Heart right ventricle (tissue), 16 donors: ENCODE data around the gene ZFHX3. TPM values are rescaled to one million over a fixed set of nuclear protein-coding genes. Genes with fewer than 3 reads are reported as not detected.

Source experiments
- ATAC-seq, 8 donors: fragments of 200-7000 bp; cut with Tn5 transposase; one replicate each; pipeline ENCODE4 v1.9.1; 2020; ENCODE audit warnings: mild to moderate bottlenecking in 8 of 8, moderate library complexity in 8 of 8, moderate number of reproducible peaks in 1 of 8
- DNase-seq, 2 donors: peaks; one replicate each; pipeline ENCODE4 v3.0.0-alpha.2; 2020
- H3K27ac ChIP-seq, 10 donors: fragments of 200-600 bp; sonication (generic) in 2 of 10; one replicate each; pipeline versions ENCODE4 v1.5.0 to v1.8.0; 2020 to 2022; ENCODE audit warnings: mild to moderate bottlenecking in 3 of 10
- H3K27me3 ChIP-seq, 7 donors: fragments of 200-600 bp; one replicate each; pipeline ENCODE4 v1.8.0; 2021 to 2022; ENCODE audit warnings: mild to moderate bottlenecking in 2 of 7
- H3K36me3 ChIP-seq, 9 donors: fragments of 200-600 bp; sonication (generic) in 1 of 9; one replicate each; pipeline versions ENCODE4 v1.5.0 to v1.8.0; 2020 to 2022; ENCODE audit warnings: mild to moderate bottlenecking in 2 of 9
- H3K4me1 ChIP-seq, 9 donors: fragments of 200-600 bp; sonication (generic) in 1 of 9; one replicate each; pipeline versions ENCODE4 v1.5.0 to v1.8.0; 2020 to 2022; ENCODE audit warnings: mild to moderate bottlenecking in 4 of 9
- H3K4me3 ChIP-seq, 10 donors: fragments of 200-600 bp; sonication (generic) in 2 of 10; one replicate each; pipeline versions ENCODE4 v1.5.0 to v1.8.0; 2020 to 2022; ENCODE audit warnings: mild to moderate bottlenecking in 7 of 10, moderate library complexity in 2 of 10
- H3K9me3 ChIP-seq, 11 donors: fragments of 200-600 bp in 10 of 11; sonication (generic) in 2 of 11; one replicate each; pipeline versions ENCODE4 v1.5.0 to v1.8.0; 2013 to 2022; ENCODE audit warnings: mild to moderate bottlenecking in 2 of 11, control low read depth in 1 of 11, moderate library complexity in 1 of 11
- WGBS, 2 donors: extraction: QIAGEN DNeasy Blood & Tissue Kit; methylation state at CpG; one replicate each; pipeline ENCODE4 v1.1.7; 2013; ENCODE audit warnings: inconsistent platforms in 1 of 2; 5-methylcytosine and 5-hydroxymethylcytosine counted together
- intact Hi-C, 10 donors: fragments of 100-400 bp; cut with DNase I; formaldehyde crosslinking; loops; one replicate each; pipeline versions ENCODE4 v1.11.1 to v1.14.2; 2022
- polyA plus RNA-seq, 2 donors: library from polyadenylated mRNA; stranded (reverse); fragments of 200-250 nt; gene quantifications; one replicate each; pipeline ENCODE4 v1.2.3, GENCODE V29; 2013
- total RNA-seq, 10 donors: library from RNA; stranded (reverse); fragmentation: NEBNext Ultra II Directional in 3 of 10; extraction: Animal tissue kit (Norgen Biotek cat#: 25700) in 3 of 10; gene quantifications; one replicate each; pipeline versions ENCODE4 v1.2.1 to v1.2.4, GENCODE V29; 2021 to 2023
- TF ChIP-seq, protein P1 (sequence below), 9 donors: fragments of 200-600 bp; sonication (generic) in 2 of 9; IDR thresholded peaks; one replicate each; pipeline versions ENCODE4 v1.5.0 to v1.8.0; 2021 to 2022; ENCODE audit warnings: antibody characterized with exemption in 9 of 9, mild to moderate bottlenecking in 5 of 9, moderate library complexity in 1 of 9
- donor health status: Arrhythmogenic right ventricular cardiomyopathy.
- donor health status: ischemic (EF 13 %, LVEDD 7.1; RV severe dilation, severe dysfunction).
- donor health status: healthy with polysubstance abuse.
- donor health status: DM: no; HTN: yes; CAD: no.
- donor health status: DM: no; HTN: no; CAD: no.
- donor health status: ischemic (EF 25% LVEDD 6.9; RV normal size, moderate dysfunction).
- donor health status: ischemic (EF 25% LVEDD 5.7; RV mildly dilated, moderate dysfunction).
- donor health status: healthy.
- donor health status: DM: yes; HTN: yes; CAD: no.
- donor health status: Ischemic cardiomyopathy.
- donor health status: ischemic (EF 35%, LVEDD 5.7; RV mildly dilated, moderate dysfunction).
- donor health status: nonischemic (EF 11% LVEDD 7.7; RV severe dilation, severe dysfunction).
- donor health status: DM: yes; HTN: yes; CAD: no.
- donor health status: PGD.
- donor health status: ischemic (EF 29% LVEDD 5.4; RV normal size, mild dysfunction).
- donor health status: nonischemic (EF 23%, LVEDD 6.1; RV moderate dilation, normal function).

The ZFHX3 gene
- total and polyA plus RNA-seq, 12 donors, result 1.6 to 15.2 (median 10.4) TPM

DNA sequence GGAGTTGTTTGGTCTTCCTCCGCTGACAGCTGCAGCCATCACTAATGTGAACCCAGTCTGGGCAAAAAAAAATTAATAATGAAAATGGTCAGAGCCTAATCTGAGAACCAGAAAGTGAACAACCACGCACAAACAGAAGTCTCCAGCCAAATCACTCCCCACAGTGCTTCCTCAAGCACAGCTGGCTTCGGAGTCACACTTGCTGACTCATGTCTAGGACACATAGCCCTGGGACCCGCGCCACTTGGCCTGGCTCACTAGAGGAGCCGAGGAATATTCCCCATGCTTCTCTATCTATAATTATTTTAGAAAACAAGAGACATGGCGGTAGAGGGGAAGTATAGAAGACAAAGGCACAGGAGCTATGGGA is 109.1 kb downstream of the ZFHX3 start:
- peak overlapping the region; percentile 57 to 90 (median 81) for H3K27ac ChIP-seq
- H3K27me3 ChIP-seq, result no peaks in the 10 kb centered on the region
- peaks cover 0 to 5% (median 0%) of the 10 kb centered on the region in 9 donors for H3K36me3 ChIP-seq
- 16 to 42% methylated on average over 7 of the region's 7 CpGs for WGBS, 2 donors
- DNase-seq, result peak; percentile 83 to 91
- intact Hi-C loops, result loop anchor here in 4 of 10 donors (5.0 to 10.0 kb wide), 7 partner anchors 41 to 234 kb away; partner anchors contain the start of gene ZFHX3 (in 3 of the 4)
- peak overlapping the region in 4 of 10 donors; percentile 15 to 29 (median 24) for H3K4me3 ChIP-seq
- H3K4me1 ChIP-seq, result peaks cover 15 to 63% (median 44%) of the 10 kb centered on the region in 9 donors
- ATAC-seq, result peak; percentile 94 to 98 (median 96)
- TF ChIP-seq, protein P1, sequence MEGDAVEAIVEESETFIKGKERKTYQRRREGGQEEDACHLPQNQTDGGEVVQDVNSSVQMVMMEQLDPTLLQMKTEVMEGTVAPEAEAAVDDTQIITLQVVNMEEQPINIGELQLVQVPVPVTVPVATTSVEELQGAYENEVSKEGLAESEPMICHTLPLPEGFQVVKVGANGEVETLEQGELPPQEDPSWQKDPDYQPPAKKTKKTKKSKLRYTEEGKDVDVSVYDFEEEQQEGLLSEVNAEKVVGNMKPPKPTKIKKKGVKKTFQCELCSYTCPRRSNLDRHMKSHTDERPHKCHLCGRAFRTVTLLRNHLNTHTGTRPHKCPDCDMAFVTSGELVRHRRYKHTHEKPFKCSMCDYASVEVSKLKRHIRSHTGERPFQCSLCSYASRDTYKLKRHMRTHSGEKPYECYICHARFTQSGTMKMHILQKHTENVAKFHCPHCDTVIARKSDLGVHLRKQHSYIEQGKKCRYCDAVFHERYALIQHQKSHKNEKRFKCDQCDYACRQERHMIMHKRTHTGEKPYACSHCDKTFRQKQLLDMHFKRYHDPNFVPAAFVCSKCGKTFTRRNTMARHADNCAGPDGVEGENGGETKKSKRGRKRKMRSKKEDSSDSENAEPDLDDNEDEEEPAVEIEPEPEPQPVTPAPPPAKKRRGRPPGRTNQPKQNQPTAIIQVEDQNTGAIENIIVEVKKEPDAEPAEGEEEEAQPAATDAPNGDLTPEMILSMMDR (IDR thresholded peaks at IDR 0.05), result no peak
- no peaks in the 10 kb centered on the region for H3K9me3 ChIP-seq

DNA sequence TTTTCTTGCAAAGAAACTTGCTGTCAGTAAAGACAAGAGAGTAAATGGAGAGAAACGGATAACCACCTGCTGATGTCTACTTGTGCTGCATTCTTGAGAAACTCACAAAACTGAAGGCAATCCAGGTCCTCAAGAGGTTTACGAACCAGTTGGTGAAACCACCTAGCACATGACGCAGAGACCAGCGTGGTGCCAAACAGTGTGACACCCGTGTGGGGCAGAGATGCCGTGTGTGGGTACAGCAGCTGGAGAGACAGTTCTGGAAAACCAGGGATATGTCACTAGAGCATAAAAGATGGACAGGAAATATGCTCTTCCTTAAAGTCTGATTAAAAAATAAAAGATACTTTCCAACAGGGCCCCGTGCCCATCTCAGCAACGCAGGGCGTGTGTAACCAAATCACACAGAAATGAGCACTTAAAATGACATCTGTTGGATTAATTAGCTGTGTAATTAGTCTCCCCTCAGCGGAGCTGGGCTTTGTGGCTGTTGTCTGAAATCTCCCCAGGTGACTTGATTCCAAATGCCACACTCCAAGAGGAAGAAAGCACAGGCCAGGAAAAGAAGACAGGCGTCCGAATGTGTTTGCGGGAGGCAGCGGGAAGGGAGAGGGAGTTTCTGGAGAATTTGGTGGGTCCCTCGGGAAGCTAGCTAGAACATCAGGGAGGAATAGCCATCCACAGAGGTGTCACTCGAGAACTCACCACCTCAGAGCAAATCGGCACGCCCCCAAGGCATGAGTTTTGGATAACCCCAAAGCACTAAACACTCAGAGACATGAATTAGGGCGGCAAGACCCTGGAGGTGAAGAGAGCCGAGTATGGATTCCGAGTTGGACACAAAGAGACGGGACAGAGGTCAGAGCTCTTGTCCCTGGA is 109.8 kb downstream of the ZFHX3 start:
- Histone ChIP-seq H3K27ac (peak overlapping the region; percentile 32 to 90 (median 78)), H3K36me3 (no peaks in the 10 kb centered on the region), H3K4me1 (peaks cover 15 to 69% (median 44%) of the 10 kb centered on the region in 9 donors), H3K4me3 (peak overlapping the region in 4 of 10 donors; percentile 15 to 29 (median 21)), H3K27me3 (no peaks in the 10 kb centered on the region), H3K9me3 (no peaks in the 10 kb centered on the region)
- DNase-seq (no peak), ATAC-seq (peak in 3 of 8 donors; percentile 1 to 21 (median 6))
- TF ChIP-seq, protein P1 (IDR thresholded peaks at IDR 0.05), result no peak
- intact Hi-C loops, result loop anchor here in 4 of 10 donors (5.0 to 10.0 kb wide), 7 partner anchors 41 to 234 kb away; partner anchors contain the start of gene ZFHX3 (in 3 of the 4)
- WGBS, 2 donors, result 51 to 56% methylated on average over 22 of the region's 22 CpGs

DNA sequence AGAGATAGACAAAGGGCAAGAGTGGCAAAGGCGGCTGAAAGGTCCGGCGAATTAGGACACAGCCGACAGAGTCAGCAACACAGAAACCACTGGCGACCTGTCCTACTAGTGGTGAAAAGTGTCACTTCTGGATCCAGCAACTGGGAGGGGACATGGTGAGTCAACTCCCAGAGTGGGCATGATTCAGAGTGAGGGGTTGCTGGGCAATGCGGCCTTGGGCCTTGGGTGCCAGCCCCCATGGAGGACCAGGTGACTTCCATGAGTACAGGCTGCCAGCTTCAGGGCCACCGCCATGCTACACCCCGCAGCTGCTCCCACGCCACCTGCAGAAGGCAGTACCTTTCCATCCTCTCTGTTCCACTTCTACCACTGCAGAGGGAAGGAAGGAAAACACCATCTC is 110.6 kb downstream of the ZFHX3 start:
- DNase-seq, result no peak

DNA sequence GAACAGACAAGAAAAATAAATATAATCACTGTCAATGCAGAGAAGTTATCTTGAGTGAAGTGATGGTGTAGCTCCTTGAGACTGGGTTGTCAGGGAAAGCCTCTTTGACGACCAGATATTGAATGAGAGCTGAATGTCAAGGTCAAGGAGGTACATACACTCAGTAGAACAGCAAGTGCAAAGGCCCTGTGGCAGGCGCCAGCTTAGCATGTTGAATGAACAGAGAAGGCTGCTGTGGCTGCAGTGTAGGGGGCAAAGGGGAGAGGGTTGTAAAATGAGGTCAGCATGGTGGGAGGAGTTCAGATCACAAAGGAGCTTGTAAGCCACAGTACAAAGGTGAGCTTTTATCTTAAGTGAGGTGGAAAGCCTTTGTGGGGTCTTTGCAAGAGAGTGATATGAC is 111.5 kb downstream of the ZFHX3 start:
- no peaks in the 10 kb centered on the region for H3K9me3 ChIP-seq
- H3K27ac ChIP-seq, result no peak overlapping the region
- intact Hi-C loops, result loop anchor here in 4 of 10 donors (5.0 to 10.0 kb wide), 7 partner anchors 39 to 236 kb away; partner anchors contain the start of gene ZFHX3 (in 3 of the 4)
- 85 to 87% methylated on average over 2 of the region's 2 CpGs for WGBS, 2 donors
- H3K4me3 ChIP-seq, result no peak overlapping the region
- ATAC-seq (no peak), DNase-seq (no peak)
- no peaks in the 10 kb centered on the region for H3K27me3 ChIP-seq
- H3K36me3 ChIP-seq, result no peaks in the 10 kb centered on the region
- TF ChIP-seq, protein P1 (IDR thresholded peaks at IDR 0.05), result no peak
- H3K4me1 ChIP-seq, result peaks cover 15 to 87% (median 58%) of the 10 kb centered on the region in 9 donors

More for the DNA sequence above, 110.6 kb downstream of the ZFHX3 start:
- Histone ChIP-seq H3K27me3 (no peaks in the 10 kb centered on the region), H3K36me3 (no peaks in the 10 kb centered on the region), H3K27ac (peak overlapping the region in 2 of 10 donors; percentile 84 to 90), H3K4me1 (peaks cover 15 to 77% (median 48%) of the 10 kb centered on the region in 9 donors), H3K4me3 (no peak overlapping the region), H3K9me3 (no peaks in the 10 kb centered on the region)
- intact Hi-C loops, result loop anchor here in 4 of 10 donors (5.0 to 10.0 kb wide), 7 partner anchors 40 to 235 kb away; partner anchors contain the start of gene ZFHX3 (in 3 of the 4)
- WGBS, 2 donors, result 89 to 94% methylated on average over 9 of the region's 9 CpGs
- ATAC-seq, result no peak
- TF ChIP-seq, protein P1 (IDR thresholded peaks at IDR 0.05), result no peak
